Measurements from ENCODE around the gene POU5F1.
"Not testable (repeated sequence)": the region's sequence is repeated elsewhere in the genome, so short reads cannot be mapped to it uniquely, and the experiment has no call there.

Gene POU5F1

GRCh38 chr6:31169123-31169857, 1.2 kb downstream of the POU5F1 start:
- in situ Hi-C loops (cut with HindIII; ENCODE audit: low sequenced_read_pairs): no loop called here

GRCh38 chr6:31168606-31169005, 1.9 kb downstream of the POU5F1 start:
- in situ Hi-C loops (cut with HindIII; ENCODE audit: low sequenced_read_pairs): no loop called here

- in situ Hi-C loops (cut with HindIII; ENCODE audit: low sequenced_read_pairs): no loop called here
Observed at GRCh38 chr6:31165986-31166385, 4.5 kb downstream of the POU5F1 start.

- in situ Hi-C loops (cut with HindIII; ENCODE audit: low sequenced_read_pairs): not testable (repeated sequence)
Observed at GRCh38 chr6:31165064-31165832, 5.2 kb downstream of the POU5F1 start.

- in situ Hi-C loops (cut with HindIII; ENCODE audit: low sequenced_read_pairs): not testable (repeated sequence)
Observed at GRCh38 chr6:31164475-31165063, 5.9 kb downstream of the POU5F1 start.

GRCh38 chr6:31163922-31164321, 6.6 kb downstream of the POU5F1 start:
- in situ Hi-C loops (cut with HindIII; ENCODE audit: low sequenced_read_pairs): no loop called here

GRCh38 chr6:31162463-31163165, 7.9 kb downstream of the POU5F1 start:
- in situ Hi-C loops (cut with HindIII; ENCODE audit: low sequenced_read_pairs): no loop called here

GRCh38 chr6:31161216-31162126, 9.0 kb downstream of the POU5F1 start:
- in situ Hi-C loops (cut with HindIII; ENCODE audit: low sequenced_read_pairs): no loop called here

- in situ Hi-C loops (cut with HindIII; ENCODE audit: low sequenced_read_pairs): no loop called here
Observed at GRCh38 chr6:31158863-31159855, 11.3 kb downstream of the POU5F1 start.

- in situ Hi-C loops (cut with HindIII; ENCODE audit: low sequenced_read_pairs): no loop called here
Observed at GRCh38 chr6:31158140-31158862, 12.2 kb downstream of the POU5F1 start, which contains the start of gene TCF19. TCF19 (plus strand) TSS chr6:31158589; CDS start chr6:31159470, 881 bp downstream.

GRCh38 chr6:31157513-31158139, 12.9 kb downstream of the POU5F1 start, which contains the start of gene CCHCR1:
CCHCR1 (minus strand) TSS chr6:31157802; CDS start chr6:31157600, 202 bp downstream.
- in situ Hi-C loops (cut with HindIII; ENCODE audit: low sequenced_read_pairs): no loop called here

- in situ Hi-C loops (cut with HindIII; ENCODE audit: low sequenced_read_pairs): no loop called here
Observed at GRCh38 chr6:31156641-31157040, 13.8 kb downstream of the POU5F1 start.

GRCh38 chr6:31154436-31154835, 16.0 kb downstream of the POU5F1 start:
- in situ Hi-C loops (cut with HindIII; ENCODE audit: low sequenced_read_pairs): no loop called here

- in situ Hi-C loops (cut with HindIII; ENCODE audit: low sequenced_read_pairs): no loop called here
Observed at GRCh38 chr6:31152781-31153180, 17.7 kb downstream of the POU5F1 start.

- in situ Hi-C loops (cut with HindIII; ENCODE audit: low sequenced_read_pairs): loop anchor here (25.0 kb wide), 1 partner anchor 87 kb away; no protein-coding TSS in a partner anchor
Observed at GRCh38 chr6:31149827-31150447, 20.5 kb downstream of the POU5F1 start.

- in situ Hi-C loops (cut with HindIII; ENCODE audit: low sequenced_read_pairs): loop anchor here (25.0 kb wide), 1 partner anchor 92 kb away; no protein-coding TSS in a partner anchor
Observed at GRCh38 chr6:31145386-31145785, 25.1 kb downstream of the POU5F1 start.

- in situ Hi-C loops (cut with HindIII; ENCODE audit: low sequenced_read_pairs): loop anchor here (25.0 kb wide), 1 partner anchor 92 kb away; no protein-coding TSS in a partner anchor
Observed at GRCh38 chr6:31144970-31145340, 25.5 kb downstream of the POU5F1 start.

Data from DLD1 (cell line).